ENCODE data around the gene SLC35E2B.
A peak's percentile ranks its signal among the peaks of the same experiment; 100 is the strongest.

SLC35E2B gene

DNA sequence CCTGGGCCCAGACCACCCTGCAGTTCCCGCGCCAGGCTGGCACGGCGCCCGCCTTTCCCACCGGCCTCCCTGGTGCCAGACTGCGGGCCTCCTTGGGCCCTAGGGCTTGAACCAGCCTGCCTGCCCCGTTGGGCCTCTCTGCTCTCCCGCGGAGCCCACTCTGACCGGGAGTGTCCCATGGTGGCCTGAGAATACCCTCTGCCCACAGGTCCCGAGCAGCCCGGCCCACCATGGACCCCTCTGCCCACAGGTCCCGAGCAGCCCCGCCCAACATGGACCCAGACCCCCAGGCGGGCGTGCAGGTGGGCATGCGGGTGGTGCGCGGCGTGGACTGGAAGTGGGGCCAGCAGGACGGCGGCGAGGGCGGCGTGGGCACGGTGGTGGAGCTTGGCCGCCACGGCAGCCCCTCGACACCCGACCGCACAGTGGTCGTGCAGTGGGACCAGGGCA lies 69.4 kb downstream of the SLC35E2B start:
- no peak for DNase-seq

GRCh38 chr1:1622788-1623094 lies 69.9 kb downstream of the SLC35E2B start:
- no peak for DNase-seq

GRCh38 chr1:1622010-1622787 lies 70.4 kb downstream of the SLC35E2B start:
- no peak for DNase-seq

GRCh38 chr1:1621173-1622009 lies 71.2 kb downstream of the SLC35E2B start:
- DNase-seq = no peak

DNA sequence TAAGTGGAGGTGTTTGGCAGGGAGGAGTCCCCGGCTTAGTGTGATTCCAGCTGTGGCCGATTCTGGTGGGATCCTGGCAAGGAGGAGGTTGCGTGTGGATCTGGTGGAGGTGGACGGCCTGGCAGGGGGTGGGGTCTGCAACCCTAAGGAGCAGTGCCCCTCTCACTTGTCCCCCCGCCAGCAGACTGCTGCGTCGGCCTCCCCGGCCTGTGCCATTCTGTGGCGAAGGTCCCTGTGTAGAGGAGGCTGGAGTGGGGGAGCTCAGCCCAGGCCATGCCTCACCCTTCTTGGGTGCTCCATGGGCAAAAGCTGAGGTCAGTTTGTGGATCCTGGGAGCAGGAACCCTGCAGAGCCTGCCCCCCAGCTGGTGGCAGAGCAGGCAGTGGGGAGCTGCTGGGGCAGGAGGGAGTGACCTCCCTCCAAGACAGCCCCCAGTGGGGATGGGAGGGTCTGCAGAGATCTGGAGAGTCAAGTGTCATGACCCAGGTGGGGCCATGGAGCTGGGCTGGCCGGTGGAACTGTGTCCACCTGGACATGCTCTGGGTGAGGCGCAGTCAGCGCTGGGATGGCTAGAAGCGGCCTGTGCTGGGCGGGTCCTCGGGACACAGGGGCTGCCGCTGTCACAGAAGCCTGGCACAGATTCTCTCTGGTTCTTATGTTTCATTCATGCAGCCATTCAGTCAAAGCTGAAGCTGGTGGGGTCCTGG lies 72.0 kb downstream of the SLC35E2B start:
- DNase-seq = no peak

DNA sequence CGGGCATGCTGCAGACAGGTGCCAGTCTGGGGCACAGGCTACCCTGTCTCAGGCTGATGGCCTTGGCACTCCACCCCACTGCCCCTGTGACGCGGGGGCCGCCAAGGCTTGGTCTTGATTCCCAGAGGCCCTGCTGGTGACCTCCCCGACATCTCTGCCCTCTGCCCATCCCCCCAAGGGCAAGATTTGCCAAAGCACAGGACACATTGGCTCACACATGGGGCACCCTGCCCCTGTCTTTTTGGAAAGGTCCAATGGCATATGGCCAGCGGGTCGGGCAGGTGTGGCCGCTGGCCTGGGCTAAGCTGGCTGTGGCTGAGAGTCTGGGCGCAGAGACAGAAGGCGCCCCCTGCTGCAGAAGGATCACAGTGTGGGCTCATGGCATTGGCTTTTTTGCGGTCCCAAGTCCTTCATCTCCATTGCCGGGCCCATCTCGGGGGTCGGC lies 72.7 kb downstream of the SLC35E2B start:
- no peak for DNase-seq

DNA sequence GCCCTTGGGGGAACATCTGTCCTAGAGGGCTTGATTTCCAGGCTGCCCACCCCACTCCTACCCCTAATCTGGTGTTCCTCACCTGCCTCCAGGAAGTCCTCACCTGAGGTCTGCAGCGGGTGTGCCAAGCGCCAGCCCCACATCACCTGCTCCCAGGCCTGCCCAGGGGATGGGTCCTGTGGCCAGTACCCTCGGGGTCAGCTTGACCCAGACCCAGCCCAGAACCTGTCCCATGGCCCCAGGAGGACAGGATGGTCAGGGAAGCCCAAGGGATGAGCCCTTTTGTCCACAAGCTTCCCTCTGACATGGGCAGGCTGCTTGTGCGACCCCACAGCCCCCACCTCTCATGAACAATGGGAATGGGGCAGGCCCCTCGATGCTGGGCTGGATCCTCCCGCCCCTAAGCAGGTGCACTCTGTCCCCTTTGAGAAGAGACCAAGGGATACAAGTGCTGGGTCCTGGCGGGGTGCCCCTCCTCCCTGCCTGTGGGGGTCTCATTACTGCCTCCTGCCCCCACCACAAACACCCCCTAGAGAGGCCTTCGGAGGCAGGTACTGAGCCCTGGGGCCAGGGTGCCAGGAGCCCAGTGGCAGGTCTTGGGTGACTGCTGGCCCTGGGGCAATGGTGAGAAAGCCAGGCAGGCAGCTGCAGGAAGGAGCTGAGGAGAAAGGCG lies 74.1 kb downstream of the SLC35E2B start:
- no peak for DNase-seq

- DNase-seq = no peak
These were observed 74.7 kb downstream of the SLC35E2B start for GRCh38 chr1:1617925-1618324.

GRCh38 chr1:1617516-1617915 lies 75.1 kb downstream of the SLC35E2B start:
- no peak for DNase-seq

- DNase-seq = no peak
These were observed 75.8 kb downstream of the SLC35E2B start for GRCh38 chr1:1616838-1617237.

DNA sequence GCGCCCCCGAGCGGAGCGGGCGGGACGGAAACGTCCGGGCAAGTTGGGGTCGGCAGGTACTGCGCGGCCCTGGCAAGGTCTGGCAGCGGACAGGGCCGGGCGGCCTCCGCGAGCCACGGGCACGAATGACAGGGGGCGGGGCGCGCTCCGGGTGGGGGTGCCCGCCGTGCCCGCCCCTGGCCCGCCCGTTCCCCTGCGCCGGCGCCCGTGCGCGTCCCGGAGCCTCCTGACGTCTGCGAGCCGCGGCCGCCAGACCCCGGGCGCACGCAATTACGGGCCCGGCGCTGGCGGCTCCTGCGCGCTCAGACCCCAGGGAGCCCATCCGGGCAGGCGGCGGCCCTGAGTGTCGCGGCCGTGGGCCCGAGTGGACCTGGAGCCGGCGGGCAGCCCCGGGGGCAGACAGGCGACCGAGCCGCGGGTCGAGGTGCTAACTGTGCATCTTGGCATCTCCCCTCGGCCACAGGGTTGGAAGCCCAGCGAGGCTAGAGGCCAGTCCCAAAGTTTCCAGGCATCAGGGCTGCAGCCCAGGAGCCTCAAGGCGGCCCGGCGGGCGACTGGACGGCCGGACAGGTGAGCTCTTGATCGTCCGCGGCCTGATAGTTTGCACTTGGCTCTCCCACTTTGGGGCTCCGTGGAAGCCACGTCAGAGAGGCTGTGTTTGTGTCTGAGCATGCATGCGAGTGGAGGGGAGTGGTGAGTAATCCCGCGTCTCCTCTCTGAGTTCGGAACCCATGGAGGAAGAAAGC lies 76.4 kb downstream of the SLC35E2B start:
- no peak for DNase-seq

DNA sequence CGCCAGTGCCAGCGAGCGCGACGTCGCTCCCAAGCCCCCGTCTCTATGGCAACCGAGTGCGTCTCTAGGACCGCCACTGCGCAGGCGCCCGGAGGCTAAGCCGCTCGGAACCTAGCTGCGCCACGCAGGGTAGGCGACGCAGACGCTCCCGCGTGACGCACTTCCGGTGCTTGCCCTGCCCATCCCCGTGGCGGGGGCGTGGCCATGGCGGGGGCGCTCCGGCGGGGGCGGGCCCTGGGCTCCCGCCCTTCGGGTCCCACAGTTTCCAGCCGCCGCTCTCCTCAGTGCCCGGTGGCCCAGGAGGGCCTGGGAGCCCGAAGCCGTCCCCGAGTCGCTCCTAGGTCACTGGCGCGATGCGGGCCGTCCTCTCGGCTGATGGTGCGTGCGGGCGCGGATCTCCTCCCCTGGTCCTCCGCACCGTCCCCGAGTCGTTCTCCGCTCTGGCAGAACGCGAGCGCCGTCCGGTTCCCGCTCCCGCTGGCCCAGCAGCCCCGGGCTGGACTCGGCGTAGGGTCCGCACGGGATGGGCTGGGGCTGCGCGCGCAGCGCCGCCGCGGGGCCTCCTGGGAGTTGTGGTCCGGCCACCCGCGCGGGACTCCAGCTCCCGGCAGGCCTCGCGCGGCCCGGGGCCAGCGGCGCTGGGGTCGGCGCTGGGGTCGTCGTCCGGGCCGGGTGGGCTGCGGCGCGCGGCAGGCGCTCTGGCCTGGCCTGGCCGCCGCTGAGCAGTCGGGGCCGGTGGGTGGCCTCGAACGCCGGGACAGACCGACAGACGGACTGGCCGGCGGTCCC lies 77.1 kb downstream of the SLC35E2B start, which contains the start of gene MIB2:
Gene MIB2, plus strand, starts transcription at position 245 of the 789 bp plus-strand sequence. CDS start 7,953 bp downstream, outside the sequence.
- peak; percentile 84 to 87 for DNase-seq

DNA sequence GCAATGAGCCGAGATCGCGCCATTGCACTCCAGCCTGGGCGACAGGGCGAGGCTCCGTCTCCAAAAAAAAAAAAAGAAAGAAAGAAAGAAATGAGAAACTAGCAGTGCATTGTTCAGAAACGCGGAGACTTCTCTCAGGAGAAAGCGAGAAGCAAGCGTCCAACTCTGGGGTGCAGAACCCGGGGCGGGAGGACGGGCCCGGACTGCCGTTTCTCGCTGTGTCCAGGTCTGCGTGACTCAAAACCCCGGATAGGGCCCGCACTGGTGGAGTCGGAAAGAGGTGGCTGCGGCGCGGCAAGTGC lies 77.7 kb downstream of the SLC35E2B start:
- no peak for DNase-seq

DNA sequence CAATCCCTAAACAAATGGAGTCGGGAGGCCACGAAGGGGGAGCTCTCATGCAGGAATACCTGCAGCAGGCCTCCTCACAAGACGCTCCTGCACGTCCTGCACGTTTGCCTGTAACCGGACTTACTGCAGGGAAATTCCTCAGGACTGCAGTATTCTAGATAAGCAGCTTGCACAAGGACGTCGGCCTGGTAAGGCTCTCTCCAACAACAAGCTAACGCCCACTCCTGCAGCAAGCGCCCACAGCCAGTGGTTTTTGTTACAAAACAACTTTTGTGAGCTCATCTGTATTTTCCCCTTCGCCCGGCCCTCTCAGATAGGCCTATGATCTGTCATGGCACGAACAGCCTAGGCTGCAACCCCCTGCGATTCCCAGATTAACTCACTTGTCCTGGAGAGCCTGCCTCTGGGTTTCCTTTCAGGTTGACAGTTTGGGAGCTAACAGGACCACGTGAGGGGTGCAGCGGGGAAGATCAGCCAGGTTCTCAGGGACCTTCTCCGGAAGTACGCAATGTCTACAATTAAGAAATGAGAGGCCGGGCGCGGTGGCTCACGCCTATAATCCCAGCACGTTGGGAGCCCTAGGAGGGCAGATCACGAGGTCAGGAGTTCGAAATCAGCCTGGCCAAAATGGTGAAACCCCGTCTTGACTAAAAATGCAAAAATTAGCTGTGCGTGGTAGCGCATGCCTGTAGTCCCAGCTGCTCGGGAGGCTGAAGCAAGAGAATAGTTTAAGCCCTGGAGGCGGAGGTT lies 78.2 kb downstream of the SLC35E2B start:
- no peak for DNase-seq

GRCh38 chr1:1613509-1614082 lies 79.0 kb downstream of the SLC35E2B start:
- no peak for DNase-seq

GRCh38 chr1:1612104-1612400 lies 80.5 kb downstream of the SLC35E2B start:
- DNase-seq = no peak

DNA sequence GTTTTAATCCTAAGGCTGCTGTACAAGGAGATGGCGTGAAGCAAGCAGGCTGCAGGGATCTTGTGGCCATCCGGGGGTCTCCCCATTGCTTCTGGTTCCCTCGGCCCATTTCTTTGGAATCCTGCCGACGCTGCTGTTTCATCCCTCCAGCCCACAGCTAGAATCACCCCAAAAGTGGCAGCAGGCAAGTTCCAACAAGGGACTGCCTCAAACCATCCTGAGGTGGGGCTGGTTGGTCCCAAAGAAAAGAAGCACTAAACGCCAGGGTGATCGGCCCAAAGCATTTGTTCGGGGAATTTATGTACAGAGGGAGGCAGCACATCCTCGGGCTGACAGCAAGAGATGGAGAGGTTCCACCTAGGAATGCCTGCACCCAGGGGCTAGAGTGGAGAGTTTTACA lies 81.8 kb downstream of the SLC35E2B start:
- no peak for DNase-seq

GRCh38 chr1:1609822-1610485 lies 82.6 kb downstream of the SLC35E2B start:
- no peak for DNase-seq

Data from SW 1271 (cell line).